SIG-M5 treated with dmso at 0.1 percent for 504 hours (cell line): Measurements from ENCODE around the gene CDHR2.
"Not testable (repeated sequence)": the region's sequence is repeated elsewhere in the genome, so short reads cannot be mapped to it uniquely, and the experiment has no call there.

ENCODE experiments used
- DNase-seq: peaks from one replicate; lab custom pipeline; 2025; ENCODE audit not compliant: unreplicated experiment; lab: John Stamatoyannopoulos, UW

Gene CDHR2

GRCh38 chr5:176568657-176569056 lies 19.5 kb downstream of the CDHR2 start:
- DNase-seq: no peak

- DNase-seq: no peak
Measured at GRCh38 chr5:176570044-176570443, 20.9 kb downstream of the CDHR2 start.

GRCh38 chr5:176573564-176574296 lies 24.6 kb downstream of the CDHR2 start:
- peak; percentile 26 for DNase-seq

- DNase-seq: no peak
Measured at GRCh38 chr5:176574297-176574591, 25.1 kb downstream of the CDHR2 start.

GRCh38 chr5:176575066-176575465 lies 25.9 kb downstream of the CDHR2 start:
- DNase-seq: no peak

GRCh38 chr5:176575488-176576422 lies 26.6 kb downstream of the CDHR2 start:
- DNase-seq: no peak

GRCh38 chr5:176577312-176578176 lies 28.4 kb downstream of the CDHR2 start:
- DNase-seq: no peak

- peak; percentile 54 for DNase-seq
Measured at GRCh38 chr5:176578391-176578808, 29.3 kb downstream of the CDHR2 start.

- DNase-seq: no peak
Measured at GRCh38 chr5:176579323-176579722, 30.2 kb downstream of the CDHR2 start.

GRCh38 chr5:176581361-176581760 lies 32.2 kb downstream of the CDHR2 start:
- no peak for DNase-seq

GRCh38 chr5:176583076-176583475 lies 33.9 kb downstream of the CDHR2 start:
- no peak for DNase-seq

- no peak for DNase-seq
Measured at GRCh38 chr5:176587398-176587797, 38.3 kb downstream of the CDHR2 start.

GRCh38 chr5:176588297-176588696 lies 39.2 kb downstream of the CDHR2 start:
- no peak for DNase-seq

- no peak for DNase-seq
Measured at GRCh38 chr5:176589039-176589769, 40.1 kb downstream of the CDHR2 start.

GRCh38 chr5:176590035-176590717 lies 41.0 kb downstream of the CDHR2 start:
- DNase-seq: no peak

GRCh38 chr5:176591667-176592066 lies 42.5 kb downstream of the CDHR2 start:
- not testable (repeated sequence) for DNase-seq

- no peak for DNase-seq
Measured at GRCh38 chr5:176592573-176592972, 43.4 kb downstream of the CDHR2 start.

- no peak for DNase-seq
Measured at GRCh38 chr5:176593273-176593869, 44.2 kb downstream of the CDHR2 start.

GRCh38 chr5:176594554-176594953 lies 45.4 kb downstream of the CDHR2 start:
- no peak for DNase-seq
